NCI-H2107 (cell line): ENCODE measurements around the gene FNIP2.
"Not testable (repeated sequence)": the region's sequence is repeated elsewhere in the genome, so short reads cannot be mapped to it uniquely, and the experiment has no call there.

Experiments
- DNase-seq: peaks from one replicate; lab custom pipeline; 2025; lab: John Stamatoyannopoulos, UW

The FNIP2 gene

GRCh38 chr4:158814636-158815330 lies 46.0 kb downstream of the FNIP2 start:
- no peak for DNase-seq

GRCh38 chr4:158816955-158817354 lies 48.1 kb downstream of the FNIP2 start:
- no peak for DNase-seq

- DNase-seq: no peak
Measured at GRCh38 chr4:158817562-158818296, 48.9 kb downstream of the FNIP2 start.

- no peak for DNase-seq
Measured at GRCh38 chr4:158818560-158819140, 49.8 kb downstream of the FNIP2 start.

- no peak for DNase-seq
Measured at GRCh38 chr4:158819942-158820786, 51.3 kb downstream of the FNIP2 start.

- no peak for DNase-seq
Measured at GRCh38 chr4:158821228-158821971, 52.6 kb downstream of the FNIP2 start.

GRCh38 chr4:158822348-158822747 lies 53.5 kb downstream of the FNIP2 start:
- no peak for DNase-seq

- DNase-seq: no peak
Measured at GRCh38 chr4:158823461-158823873, 54.6 kb downstream of the FNIP2 start.

- no peak for DNase-seq
Measured at GRCh38 chr4:158824425-158825274, 55.8 kb downstream of the FNIP2 start.

- no peak for DNase-seq
Measured at GRCh38 chr4:158825433-158826036, 56.7 kb downstream of the FNIP2 start.

GRCh38 chr4:158826057-158826456 lies 57.2 kb downstream of the FNIP2 start:
- DNase-seq: no peak

GRCh38 chr4:158826882-158827281 lies 58.1 kb downstream of the FNIP2 start:
- DNase-seq: no peak

- DNase-seq: no peak
Measured at GRCh38 chr4:158827543-158827981, 58.7 kb downstream of the FNIP2 start.

- DNase-seq: not testable (repeated sequence)
Measured at GRCh38 chr4:158828151-158828550, 59.3 kb downstream of the FNIP2 start.

GRCh38 chr4:158829254-158829653 lies 60.4 kb downstream of the FNIP2 start:
- no peak for DNase-seq

- DNase-seq: no peak
Measured at GRCh38 chr4:158833602-158834001, 64.8 kb downstream of the FNIP2 start.

GRCh38 chr4:158835226-158836001 lies 66.6 kb downstream of the FNIP2 start:
- no peak for DNase-seq

GRCh38 chr4:158836002-158836369 lies 67.2 kb downstream of the FNIP2 start:
- no peak for DNase-seq

- no peak for DNase-seq
Measured at GRCh38 chr4:158836828-158837449, 68.1 kb downstream of the FNIP2 start.
